Measurements from ENCODE around the gene ABL2. TPM values are rescaled to one million over a fixed set of nuclear protein-coding genes. Genes with fewer than 3 reads are reported as not detected.

Gene ABL2
- total and polyA plus RNA-seq, 10 donors = 1.3 to 21.7 (median 16.0) TPM

- intact Hi-C loops (cut with DNase I; ENCODE audit: low total_unique reads) = no loop called here
- peaks cover 0 to 17% (median 3%) of the 10 kb centered on the region in 6 donors for H3K4me1 ChIP-seq
- H3K27me3 ChIP-seq (replicated peaks in 1 of 7) = no peaks in the 10 kb centered on the region
- TF ChIP-seq CTCF (IDR thresholded peaks at IDR 0.05 in 8 of 11, conservative IDR thresholded peaks at IDR 0.05 in 3 of 11) (no peak), POLR2AphosphoS5 (IDR thresholded peaks at IDR 0.05) (no peak), POLR2A (IDR thresholded peaks at IDR 0.05) (no peak)
- DNase-seq = no peak
- no peaks in the 10 kb centered on the region for H3K9me3 ChIP-seq
- no peak overlapping the region for H3K27ac ChIP-seq
- 96 to 100% (median 99%) methylated on average over 3 of the region's 3 CpGs for WGBS, 5 donors
- H3K4me3 ChIP-seq = no peak overlapping the region
- no peaks in the 10 kb centered on the region for H3K36me3 ChIP-seq
Measured at GRCh38 chr1:179155615-179156014, 73.9 kb downstream of the ABL2 start.

- WGBS, 5 donors = 95 to 96% (median 96%) methylated on average over 4 of the region's 4 CpGs
Measured at GRCh38 chr1:179154437-179154836, 75.0 kb downstream of the ABL2 start.

GRCh38 chr1:179153217-179153616, 76.3 kb downstream of the ABL2 start:
- H3K36me3 ChIP-seq = peaks cover 0 to 5% (median 0%) of the 10 kb centered on the region in 6 donors
- no peak overlapping the region for H3K27ac ChIP-seq
- intact Hi-C loops (cut with DNase I; ENCODE audit: low total_unique reads) = no loop called here
- TF ChIP-seq CTCF (IDR thresholded peaks at IDR 0.05 in 8 of 11, conservative IDR thresholded peaks at IDR 0.05 in 3 of 11) (no peak), POLR2AphosphoS5 (IDR thresholded peaks at IDR 0.05) (no peak), POLR2A (IDR thresholded peaks at IDR 0.05) (no peak)
- H3K4me3 ChIP-seq = no peak overlapping the region
- H3K4me1 ChIP-seq = peaks cover 0 to 17% (median 3%) of the 10 kb centered on the region in 6 donors
- no peaks in the 10 kb centered on the region for H3K27me3 ChIP-seq (replicated peaks in 1 of 7)
- peaks cover 0 to 6% (median 0%) of the 10 kb centered on the region in 8 donors for H3K9me3 ChIP-seq
- WGBS, 5 donors = 89 to 95% (median 90%) methylated on average over 6 of the region's 6 CpGs
- DNase-seq = no peak

More at GRCh38 chr1:179154437-179154836, 75.0 kb downstream of the ABL2 start:
- DNase-seq = no peak
- Histone ChIP-seq H3K4me3 (no peak overlapping the region), H3K9me3 (peaks cover 0 to 6% (median 0%) of the 10 kb centered on the region in 8 donors), H3K36me3 (no peaks in the 10 kb centered on the region), H3K27ac (no peak overlapping the region), H3K27me3 (replicated peaks in 1 of 7) (no peaks in the 10 kb centered on the region), H3K4me1 (peaks cover 0 to 17% (median 3%) of the 10 kb centered on the region in 6 donors)
- intact Hi-C loops (cut with DNase I; ENCODE audit: low total_unique reads) = no loop called here
- TF ChIP-seq POLR2A (IDR thresholded peaks at IDR 0.05) (no peak), CTCF (IDR thresholded peaks at IDR 0.05 in 8 of 11, conservative IDR thresholded peaks at IDR 0.05 in 3 of 11) (no peak)

- H3K36me3 ChIP-seq = peaks cover 0 to 13% (median 0%) of the 10 kb centered on the region in 6 donors
- H3K4me3 ChIP-seq = no peak overlapping the region
- H3K4me1 ChIP-seq = peaks cover 0 to 17% (median 3%) of the 10 kb centered on the region in 6 donors
- no peak for DNase-seq
- WGBS, 5 donors = 83 to 91% (median 86%) methylated on average over 2 of the region's 2 CpGs
- H3K9me3 ChIP-seq = peaks cover 0 to 6% (median 0%) of the 10 kb centered on the region in 8 donors
- TF ChIP-seq CTCF (IDR thresholded peaks at IDR 0.05 in 8 of 11, conservative IDR thresholded peaks at IDR 0.05 in 3 of 11) = no peak
- no peak for TF ChIP-seq POLR2AphosphoS5 (IDR thresholded peaks at IDR 0.05)
- no peak for TF ChIP-seq POLR2A (IDR thresholded peaks at IDR 0.05)
- no peaks in the 10 kb centered on the region for H3K27me3 ChIP-seq (replicated peaks in 1 of 7)
- intact Hi-C loops (cut with DNase I; ENCODE audit: low total_unique reads) = no loop called here
- no peak overlapping the region for H3K27ac ChIP-seq
Measured at GRCh38 chr1:179151908-179152682, 77.4 kb downstream of the ABL2 start.
